NOMO-1 treated with DMSO at 0.1 percent for 48 hours (cell line): ENCODE data around the gene DHRS11.
"Not testable (repeated sequence)": the region's sequence is repeated elsewhere in the genome, so short reads cannot be mapped to it uniquely, and the experiment has no call there.

Experiments
- DNase-seq: peaks from one replicate; lab custom pipeline; 2025; ENCODE audit not compliant: unreplicated experiment; lab: John Stamatoyannopoulos, UW

DHRS11 gene

DNA sequence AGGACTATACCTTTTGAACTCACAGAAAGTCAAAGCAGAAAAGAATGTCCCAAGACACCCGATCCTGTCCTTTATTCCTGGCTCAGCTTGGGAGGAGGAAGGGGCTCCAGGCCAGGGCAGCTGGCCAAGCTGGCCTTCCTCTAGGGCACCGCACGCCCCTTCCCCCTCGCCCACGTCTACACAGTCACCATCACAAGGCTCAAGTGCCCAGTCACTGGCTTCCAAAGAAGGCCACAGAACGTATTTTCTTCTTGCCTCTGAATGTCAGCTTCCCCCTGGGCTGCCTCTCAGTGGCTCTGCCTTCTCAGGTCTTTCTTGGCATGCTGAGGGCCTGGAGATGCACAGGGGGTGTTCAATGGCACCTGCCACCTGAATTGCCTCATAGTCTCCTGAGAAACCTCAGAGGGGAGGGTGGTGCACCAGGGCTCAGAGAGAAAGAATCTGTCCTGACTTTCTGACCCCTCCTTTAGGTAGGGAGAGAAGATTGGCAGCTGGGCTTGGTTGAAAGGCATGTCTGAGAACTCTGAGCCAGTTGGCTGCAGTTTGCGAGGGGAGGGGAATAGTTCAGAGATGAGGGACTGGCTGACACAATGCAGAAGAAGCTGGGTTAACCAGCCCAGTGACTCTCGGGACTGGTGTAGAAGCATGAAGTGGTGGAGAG lies 2.1 kb downstream of the DHRS11 start:
- no peak for DNase-seq

DNA sequence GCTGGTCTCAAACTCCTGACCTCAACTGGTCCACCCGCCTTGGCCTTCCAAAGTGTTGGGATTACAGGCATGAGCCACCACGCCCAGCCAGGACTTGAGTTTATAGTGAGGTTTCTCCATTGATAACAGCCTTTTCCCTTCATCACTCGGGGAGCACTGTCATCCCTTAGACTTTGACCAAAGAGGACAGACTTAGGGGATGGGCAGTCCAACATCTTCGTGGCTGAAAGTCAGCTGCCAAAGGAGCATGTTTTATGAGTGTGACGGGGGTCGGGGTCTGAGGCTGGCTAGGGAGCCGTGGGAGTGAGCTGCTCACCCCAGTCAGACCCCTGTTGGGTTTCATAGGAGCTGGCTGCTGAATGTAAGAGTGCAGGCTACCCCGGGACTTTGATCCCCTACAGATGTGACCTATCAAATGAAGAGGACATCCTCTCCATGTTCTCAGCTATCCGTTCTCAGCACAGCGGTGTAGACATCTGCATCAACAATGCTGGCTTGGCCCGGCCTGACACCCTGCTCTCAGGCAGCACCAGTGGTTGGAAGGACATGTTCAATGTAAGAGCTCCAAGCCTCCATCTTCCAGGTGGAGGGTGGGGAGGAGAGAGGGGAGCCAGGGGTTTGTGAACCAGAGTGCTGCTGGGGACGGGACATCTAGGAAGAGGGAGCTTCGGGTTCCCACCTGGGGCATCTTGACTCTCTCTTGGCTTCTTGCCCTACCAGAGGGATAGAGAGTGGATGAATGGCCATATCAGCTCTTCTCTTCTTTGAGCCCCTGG lies 3.1 kb downstream of the DHRS11 start:
- no peak for DNase-seq

DNA sequence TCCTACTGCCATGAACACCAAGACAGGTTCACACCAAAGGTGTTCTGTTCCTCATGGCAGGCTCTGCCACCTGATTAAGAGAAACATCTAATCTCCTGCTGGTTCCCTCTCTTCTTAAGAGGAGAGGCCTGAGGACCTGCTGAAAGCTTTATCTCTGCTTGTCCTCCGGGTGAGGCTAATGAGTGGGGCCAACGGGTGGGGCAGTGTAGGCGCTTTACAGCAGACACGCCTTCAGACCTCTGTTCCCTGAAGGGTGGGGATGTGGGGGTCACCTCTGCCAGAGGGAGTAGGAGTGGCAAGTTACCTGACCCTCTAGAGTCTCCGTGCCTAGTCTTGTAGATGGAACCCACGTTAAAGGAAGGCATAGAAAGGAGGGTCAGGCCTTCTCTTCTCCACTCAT lies 5.5 kb downstream of the DHRS11 start:
- no peak for DNase-seq

DNA sequence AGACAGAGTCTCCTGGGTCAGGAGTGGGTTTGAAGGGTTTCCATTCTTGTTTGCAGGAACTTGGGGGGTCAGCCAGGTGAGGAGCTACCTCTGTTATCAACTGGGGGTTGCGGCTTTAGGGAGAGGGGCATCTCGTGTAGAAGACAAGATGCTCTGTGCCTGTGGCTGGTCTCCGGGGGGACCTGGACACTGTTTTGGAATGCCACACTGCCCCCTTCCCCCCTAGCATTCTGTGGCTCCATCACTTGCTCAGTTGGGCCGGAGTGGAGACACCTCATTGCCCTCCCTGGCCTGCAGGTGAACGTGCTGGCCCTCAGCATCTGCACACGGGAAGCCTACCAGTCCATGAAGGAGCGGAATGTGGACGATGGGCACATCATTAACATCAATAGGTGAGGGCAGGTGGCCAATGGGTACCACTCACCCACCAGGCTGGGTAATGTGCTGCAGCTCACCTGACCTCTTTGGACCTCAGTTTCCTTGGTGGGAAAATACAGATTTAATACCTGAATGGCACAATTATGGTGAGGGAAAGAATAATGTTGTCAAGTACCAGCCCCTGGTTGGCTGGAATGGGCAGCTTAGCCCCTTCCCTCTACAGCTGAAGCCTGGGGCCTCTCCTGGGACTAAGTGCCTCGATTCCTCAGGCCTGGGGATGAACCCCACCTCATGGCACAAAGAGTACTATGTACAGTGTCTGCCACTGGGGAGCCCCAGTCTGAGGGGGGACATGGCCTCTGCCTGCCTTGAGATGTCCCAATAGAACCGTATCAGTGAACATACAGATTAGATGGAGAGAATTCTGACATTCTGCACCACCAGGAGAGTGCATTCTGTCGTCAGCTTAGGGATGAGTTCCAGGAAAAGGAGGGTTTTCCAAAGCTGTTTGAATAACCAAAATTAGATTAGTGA lies 6.4 kb downstream of the DHRS11 start:
- no peak for DNase-seq

DNA sequence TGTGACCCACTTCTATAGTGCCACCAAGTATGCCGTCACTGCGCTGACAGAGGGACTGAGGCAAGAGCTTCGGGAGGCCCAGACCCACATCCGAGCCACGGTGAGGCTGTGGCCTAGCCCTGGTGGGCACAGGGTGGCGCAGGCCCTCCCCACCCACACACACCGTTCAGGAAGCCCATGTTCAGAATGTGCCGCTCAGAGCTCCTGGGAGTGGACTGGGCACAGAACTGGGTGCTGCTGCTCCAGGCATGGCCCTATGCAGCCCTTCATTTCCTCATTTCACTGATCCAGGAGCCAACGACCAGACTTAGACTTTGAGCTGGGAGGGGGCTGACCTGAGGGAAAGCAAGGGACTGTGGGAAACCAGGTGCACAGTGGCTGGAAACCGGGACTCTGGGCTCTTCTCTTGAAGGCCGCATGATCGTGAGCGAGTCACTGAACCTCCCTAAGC lies 7.3 kb downstream of the DHRS11 start:
- DNase-seq = no peak

DNA sequence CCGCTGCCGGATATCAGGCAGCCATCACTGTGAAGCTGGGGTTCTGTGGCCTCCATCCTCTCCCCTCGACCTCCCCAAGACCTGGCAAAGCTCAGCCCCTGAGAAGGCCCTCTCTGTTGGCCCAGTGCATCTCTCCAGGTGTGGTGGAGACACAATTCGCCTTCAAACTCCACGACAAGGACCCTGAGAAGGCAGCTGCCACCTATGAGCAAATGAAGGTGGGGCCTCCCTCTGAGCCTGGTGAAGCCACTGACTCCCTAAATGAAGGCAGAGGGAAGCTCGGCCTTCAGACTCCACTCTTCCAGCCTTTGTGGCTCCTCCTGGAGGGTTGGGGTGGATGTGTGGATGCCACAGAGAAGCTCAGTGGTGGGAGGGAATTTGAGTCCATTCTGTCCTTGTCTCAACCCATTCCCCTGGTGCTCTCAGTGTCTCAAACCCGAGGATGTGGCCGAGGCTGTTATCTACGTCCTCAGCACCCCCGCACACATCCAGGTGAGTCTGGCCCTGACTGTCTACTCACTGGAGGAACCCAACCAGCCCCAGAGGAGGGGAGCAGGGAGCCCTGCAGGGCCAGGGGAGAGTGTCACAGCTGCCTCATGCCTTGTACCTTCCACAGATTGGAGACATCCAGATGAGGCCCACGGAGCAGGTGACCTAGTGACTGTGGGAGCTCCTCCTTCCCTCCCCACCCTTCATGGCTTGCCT lies 8.0 kb downstream of the DHRS11 start:
- no peak for DNase-seq

DNA sequence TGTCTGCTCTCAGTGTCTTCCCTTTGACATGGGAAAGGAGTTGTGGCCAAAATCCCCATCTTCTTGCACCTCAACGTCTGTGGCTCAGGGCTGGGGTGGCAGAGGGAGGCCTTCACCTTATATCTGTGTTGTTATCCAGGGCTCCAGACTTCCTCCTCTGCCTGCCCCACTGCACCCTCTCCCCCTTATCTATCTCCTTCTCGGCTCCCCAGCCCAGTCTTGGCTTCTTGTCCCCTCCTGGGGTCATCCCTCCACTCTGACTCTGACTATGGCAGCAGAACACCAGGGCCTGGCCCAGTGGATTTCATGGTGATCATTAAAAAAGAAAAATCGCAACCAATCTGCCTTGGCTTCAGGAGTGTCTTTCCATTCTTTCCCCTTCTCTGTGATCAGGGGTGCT lies 8.8 kb downstream of the DHRS11 start:
- no peak for DNase-seq

DNA sequence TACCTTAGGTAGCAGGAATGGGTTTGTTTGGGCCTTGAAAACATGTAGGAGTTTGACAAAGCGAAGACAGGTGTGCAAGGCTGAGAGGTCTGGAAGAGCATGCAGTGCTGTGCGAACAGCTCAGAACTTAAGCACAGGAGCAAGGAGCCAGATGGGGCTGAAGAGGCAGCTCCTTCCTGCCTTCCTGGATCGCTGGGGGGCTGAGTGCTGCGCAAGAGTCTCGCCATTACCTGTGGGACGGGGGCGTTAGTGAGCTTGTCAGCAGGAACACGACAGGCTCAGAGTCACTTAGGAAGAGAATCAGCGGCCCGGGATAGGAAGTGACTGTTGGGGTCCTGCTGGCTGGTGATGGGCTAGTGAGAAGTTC lies 9.2 kb downstream of the DHRS11 start:
- DNase-seq = no peak

DNA sequence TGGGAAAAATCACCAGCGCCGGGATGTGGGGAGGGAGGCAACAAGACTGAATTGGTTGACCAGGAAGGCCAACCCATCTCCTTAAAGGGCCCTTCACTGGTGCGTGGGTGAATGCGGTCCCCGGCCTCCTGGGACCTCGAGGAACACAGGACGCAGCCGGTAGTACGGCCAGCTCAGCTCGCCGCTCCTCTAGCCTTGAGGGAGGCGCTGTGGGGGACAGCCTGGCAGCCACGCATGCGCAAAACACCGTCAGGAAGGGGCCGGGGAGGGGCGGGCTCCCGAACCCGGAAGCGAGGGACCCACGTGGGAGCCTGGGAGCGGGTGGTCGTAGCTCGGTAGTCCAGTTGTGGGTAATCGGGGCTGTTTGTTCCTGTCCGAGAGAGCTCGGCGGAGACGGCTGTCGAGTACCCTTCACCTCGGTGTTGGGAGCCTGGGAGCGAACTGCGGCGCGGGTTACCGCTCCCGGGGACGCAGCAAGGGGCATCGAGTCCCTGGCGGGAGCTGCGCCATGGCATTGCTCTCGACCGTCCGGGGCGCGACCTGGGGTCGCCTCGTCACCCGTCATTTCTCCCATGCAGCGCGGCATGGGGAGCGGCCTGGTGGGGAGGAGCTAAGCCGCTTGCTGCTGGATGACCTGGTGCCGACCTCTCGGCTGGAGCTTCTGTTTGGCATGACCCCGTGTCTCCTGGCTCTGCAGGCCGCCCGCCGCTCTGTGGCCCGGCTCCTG lies 9.8 kb downstream of the DHRS11 start, which contains the start of gene MRM1:
Gene MRM1 (plus strand): TSS at position 281 of the 727 bp plus-strand sequence. CDS start 228 bp downstream, at position 509.
- peak; percentile 88 for DNase-seq

DNA sequence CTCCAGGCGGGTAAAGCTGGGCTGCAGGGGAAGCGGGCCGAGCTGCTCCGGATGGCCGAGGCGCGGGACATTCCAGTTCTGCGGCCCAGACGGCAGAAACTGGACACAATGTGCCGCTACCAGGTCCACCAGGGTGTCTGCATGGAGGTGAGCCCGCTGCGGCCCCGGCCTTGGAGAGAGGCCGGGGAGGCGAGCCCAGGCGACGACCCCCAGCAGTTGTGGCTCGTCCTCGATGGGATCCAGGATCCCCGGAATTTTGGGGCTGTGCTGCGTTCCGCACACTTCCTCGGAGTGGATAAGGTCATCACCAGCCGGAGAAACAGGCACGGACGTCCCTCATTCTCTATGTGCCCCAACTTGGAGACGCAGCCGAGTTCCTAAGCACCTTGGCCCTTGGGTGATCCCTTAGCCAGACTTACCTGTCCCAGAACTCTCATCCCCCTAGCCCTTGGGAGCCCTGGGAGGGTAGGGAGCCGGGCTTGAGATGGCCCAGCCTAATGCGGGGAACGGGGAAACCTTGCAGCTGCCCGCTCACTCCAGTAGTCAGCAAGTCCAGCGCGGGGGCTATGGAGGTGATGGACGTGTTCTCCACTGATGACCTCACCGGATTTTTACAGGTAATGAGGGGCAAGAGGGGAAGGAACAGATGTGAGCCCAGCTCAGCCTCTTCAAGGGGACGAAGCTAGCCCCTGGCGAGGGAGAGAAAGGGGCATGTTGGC lies 10.5 kb downstream of the DHRS11 start:
- no peak for DNase-seq

DNA sequence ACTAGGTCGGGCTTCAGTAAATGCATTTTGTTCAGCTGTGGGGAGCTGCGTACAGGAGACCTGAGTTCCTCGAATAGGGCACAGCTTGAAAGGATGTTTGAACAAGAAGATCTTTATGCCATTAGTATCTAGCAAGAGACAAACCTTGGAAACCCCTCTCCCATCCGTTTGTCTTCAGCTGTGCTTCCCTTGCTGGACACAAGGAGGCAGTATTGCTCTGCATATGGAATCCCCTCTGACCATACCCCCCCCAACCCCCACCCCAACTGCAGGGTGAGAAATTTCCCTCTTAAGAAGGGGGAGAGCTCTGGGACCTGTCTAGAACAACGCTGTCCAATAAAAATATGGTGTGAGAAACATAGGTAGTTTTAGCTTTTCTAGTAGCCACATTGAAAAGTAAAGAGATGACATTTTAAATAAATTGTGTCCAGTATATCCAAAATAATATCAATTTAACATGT lies 11.3 kb downstream of the DHRS11 start:
- peak; percentile 47 for DNase-seq

DNA sequence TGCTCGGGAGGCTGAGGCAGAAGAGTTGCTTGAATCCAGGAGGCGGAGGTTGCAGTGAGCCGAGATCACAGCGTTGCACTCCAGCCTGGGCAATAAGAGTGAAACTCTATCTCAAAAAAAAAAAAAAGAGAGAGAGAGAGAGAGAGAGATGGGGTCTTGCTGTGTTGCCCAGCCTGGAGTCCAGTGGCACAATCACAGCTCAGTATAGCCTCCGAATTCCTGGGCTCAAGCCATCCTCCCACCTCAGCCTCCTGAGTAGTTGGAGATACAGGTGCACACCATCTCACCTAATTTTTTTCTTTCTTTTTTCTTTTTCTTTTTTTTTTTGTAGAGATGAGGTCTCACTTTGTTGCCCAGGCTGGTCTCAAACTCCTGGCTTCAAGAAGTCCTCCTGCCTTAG lies 13.3 kb downstream of the DHRS11 start:
- not testable (repeated sequence) for DNase-seq

DNA sequence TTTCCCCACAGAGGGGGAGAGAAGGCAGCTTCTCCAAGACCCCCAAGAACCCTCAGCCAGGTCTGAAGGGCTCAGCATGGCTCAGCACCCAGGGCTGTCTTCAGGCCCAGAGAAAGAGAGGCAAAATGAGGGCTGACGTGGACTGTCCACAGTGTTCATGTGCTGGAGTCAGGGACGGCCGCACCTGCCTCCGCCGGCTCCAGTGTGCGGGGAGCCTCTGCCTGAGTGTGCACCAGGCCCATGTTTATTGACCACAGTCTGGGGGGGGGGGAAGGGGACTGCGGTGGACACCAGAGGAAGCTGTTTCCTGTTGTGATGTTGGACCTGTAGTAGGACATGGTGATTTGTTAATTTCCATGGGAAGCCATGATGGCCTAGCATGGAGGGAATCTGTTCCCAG lies 16.6 kb downstream of the DHRS11 start:
- no peak for DNase-seq

DNA sequence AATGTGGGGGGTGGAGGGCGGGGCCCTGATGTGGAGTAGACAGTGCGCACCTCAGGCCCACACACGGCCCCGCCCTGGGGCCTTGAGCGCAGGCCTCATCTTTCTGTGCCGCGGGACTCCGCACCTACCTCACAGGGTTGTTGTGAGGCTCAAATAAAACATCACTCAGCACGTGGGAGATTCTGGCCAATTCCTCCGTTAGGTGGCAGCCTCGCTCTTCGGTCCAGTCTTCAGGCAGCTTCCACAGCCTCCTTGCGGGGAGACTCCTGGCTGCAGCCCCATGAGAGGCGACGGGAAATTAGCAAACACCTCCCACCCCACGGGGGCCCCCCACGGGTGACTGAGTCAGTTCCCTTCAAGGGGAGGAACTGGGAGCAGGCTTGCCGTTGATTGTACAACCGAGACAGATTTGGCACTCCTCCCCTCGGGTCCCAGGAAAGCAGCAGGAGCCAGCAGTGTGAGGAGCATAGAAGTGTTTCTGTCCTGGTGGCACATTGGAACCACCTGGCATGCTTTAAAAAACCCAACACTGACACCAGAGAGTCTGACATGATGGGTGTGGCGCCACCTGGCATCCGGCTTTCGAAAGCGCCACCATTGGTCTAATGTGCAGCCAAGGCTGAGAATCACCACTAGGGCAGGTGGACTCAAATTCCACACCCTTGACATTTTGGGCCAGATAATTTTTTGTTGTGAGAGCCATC lies 17.3 kb downstream of the DHRS11 start:
- peak; percentile 11 for DNase-seq

DNA sequence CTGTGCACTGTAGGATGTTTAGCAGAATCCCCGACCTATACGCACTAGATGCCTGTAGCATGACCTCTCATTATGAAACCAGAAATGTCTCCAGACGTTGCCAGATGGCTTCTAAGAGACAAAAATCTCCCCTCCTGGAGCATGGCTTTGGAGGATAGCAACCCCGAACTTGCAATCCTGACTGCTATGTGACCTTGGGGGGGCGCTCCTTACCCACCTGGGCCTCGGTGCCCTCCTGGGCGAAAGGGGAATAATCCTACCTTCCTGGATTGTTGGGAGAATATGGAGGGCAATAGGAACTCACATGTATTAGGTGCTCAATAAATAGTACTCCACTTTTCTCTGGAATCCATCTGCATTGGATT lies 17.8 kb downstream of the DHRS11 start:
- no peak for DNase-seq

DNA sequence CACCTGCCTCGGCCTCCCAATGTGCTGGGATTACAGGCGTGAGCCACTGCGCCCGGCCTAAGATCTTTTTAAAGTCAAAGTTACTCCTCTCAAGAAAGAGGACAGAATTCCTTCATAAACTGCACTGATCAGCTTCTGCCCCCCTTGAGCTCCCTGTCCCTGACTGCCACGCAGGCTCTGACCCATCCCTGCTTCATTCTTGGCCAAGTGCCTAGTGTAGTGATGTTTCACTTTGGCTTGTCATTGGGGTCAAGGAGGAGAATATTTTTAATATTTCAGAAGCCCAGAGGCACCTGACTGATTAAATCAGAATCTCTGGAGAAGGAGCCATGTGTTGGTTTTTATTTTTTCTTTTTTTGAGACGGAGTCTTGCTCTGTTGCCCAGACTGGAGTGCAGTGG lies 18.8 kb downstream of the DHRS11 start:
- DNase-seq = no peak

DNA sequence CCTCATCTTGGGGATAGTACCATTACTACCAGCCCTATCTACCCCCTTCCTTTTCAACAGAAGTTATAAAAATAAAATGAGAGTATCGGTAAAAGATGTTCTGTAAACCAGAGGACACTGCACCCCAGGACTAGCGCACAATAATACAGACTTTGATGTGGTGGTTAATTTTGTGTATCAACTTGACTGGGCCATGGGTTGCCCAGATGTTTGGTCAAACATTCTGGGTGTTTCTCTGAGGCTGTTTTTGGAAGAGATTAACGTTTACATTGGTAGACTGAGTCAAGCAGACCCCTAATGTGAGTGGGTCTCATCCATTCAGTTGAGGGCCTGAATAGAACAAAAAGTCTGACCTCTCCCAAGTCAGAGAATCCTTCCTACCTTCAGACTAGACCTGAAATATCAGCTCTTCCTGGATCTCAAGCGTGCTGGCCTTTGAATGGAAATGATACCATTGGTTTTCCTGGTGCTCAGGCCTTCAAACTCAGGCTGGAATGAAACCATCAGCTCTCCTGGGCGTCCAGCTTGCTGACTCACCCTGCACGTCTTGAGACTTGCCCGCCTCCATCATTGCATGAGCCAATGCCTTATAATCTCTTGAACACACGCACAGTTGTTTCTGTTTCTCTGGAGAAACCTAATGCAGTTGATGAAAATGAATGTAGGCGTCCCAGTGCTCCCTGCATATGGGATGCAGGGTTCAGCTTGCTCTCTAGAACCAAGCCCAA lies 19.8 kb downstream of the DHRS11 start:
- no peak for DNase-seq

DNA sequence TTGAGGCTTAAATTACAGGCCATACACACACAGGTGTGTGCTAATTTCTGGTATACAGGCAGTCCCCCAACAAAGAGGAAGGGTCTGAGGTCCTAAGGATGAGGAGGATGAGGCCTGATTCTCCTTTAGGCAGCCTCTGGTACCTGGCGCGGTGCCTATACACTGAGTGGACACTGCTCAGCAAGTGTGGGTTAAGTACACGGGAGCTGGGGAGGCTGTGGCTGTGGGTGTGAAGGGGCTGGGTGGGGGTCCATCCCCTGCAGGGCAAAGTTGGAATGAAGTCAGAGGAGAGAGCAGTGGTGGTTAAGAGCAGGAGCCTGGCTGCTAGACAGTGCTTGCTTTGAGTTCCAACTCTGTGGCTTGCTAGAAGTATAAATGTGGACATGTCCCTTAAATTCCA lies 20.6 kb downstream of the DHRS11 start:
- DNase-seq = no peak
